ENCODE measurements around the gene ZZZ3. TPM values are rescaled to one million over a fixed set of nuclear protein-coding genes. Genes with fewer than 3 reads are reported as not detected.

ZZZ3 gene
- total and polyA plus RNA-seq, 2 of the 8 experiments (the other 6 are each of a cell fraction or from before 2014, with no cell fraction given) = 12.8 to 54.6 TPM

GRCh38 chr1:77673030-77673429 lies 9.4 kb downstream of the ZZZ3 start:
- Histone ChIP-seq H4K91ac (replicated peaks; ENCODE audit: insufficient read length, low read length) (no peak overlapping the region), H4K20me1 (replicated peaks in 1 of 2; ENCODE audit: control insufficient read depth in 1 of 2, insufficient read depth in 2 of 2, low read length in 2 of 2) (peaks cover 4 to 7% of the 10 kb centered on the region in 2 experiments), H4K5ac (ENCODE audit: insufficient read length, low read depth, low read length) (no peak overlapping the region), H2BK15ac (ENCODE audit: low read length) (no peak overlapping the region), H2AK5ac (ENCODE audit: low read depth, low read length) (no peak overlapping the region), H3K4me2 (ENCODE audit: insufficient read depth in 1 of 2, low read depth in 2 of 2, low read length in 2 of 2) (no peak overlapping the region), H3K27ac (ENCODE audit: low read depth, low read length) (no peak overlapping the region), H3K4me1 (replicated peaks in 1 of 4; ENCODE audit: control insufficient read depth in 3 of 4, insufficient read depth in 4 of 4, low read length in 3 of 4) (peaks cover 0 to 4% (median under 1%) of the 10 kb centered on the region in 4 experiments; a peak in 2 of 7 replicates), H4K8ac (ENCODE audit: extremely low read depth, insufficient read depth, low read length) (no peak overlapping the region), H3K14ac (ENCODE audit: insufficient read length) (no peak overlapping the region), H3K56ac (replicated peaks; ENCODE audit: insufficient read length, low read depth, low read length) (no peak overlapping the region), H3K9me3 (ENCODE audit: insufficient read depth in 2 of 2, low read depth in 1 of 2, low read length in 1 of 2) (no peaks in the 10 kb centered on the region), H3K4ac (replicated peaks; ENCODE audit: insufficient read length, low read depth, low read length) (no peak overlapping the region), H2BK5ac (ENCODE audit: low read depth, low read length) (no peak overlapping the region), H3K18ac (ENCODE audit: extremely low read depth, low read length) (no peak overlapping the region), H2AFZ (ENCODE audit: low read length) (no peak overlapping the region), H3K79me2 (ENCODE audit: control insufficient read depth in 1 of 2, insufficient read depth in 2 of 2, low read length in 2 of 2) (peaks cover 7 to 100% of the 10 kb centered on the region in 2 experiments), H2BK20ac (ENCODE audit: low read length) (no peak overlapping the region), H2BK12ac (ENCODE audit: low read depth, low read length) (no peak overlapping the region), H3K9ac (replicated peaks in 1 of 4; ENCODE audit: extremely low read depth in 1 of 4, low read depth in 3 of 4, low read length in 3 of 4) (no peak overlapping the region), H3K79me1 (ENCODE audit: low read depth, low read length) (no peaks in the 10 kb centered on the region; the same call in none of the 2 replicates), H3K23ac (ENCODE audit: insufficient read length) (no peak overlapping the region), H2BK120ac (replicated peaks; ENCODE audit: low read depth, low read length) (no peak overlapping the region), H3K27me3 (replicated peaks in 1 of 4; ENCODE audit: control insufficient read depth in 3 of 4, extremely low read depth in 1 of 4, insufficient read depth in 3 of 4, low read length in 3 of 4) (no peaks in the 10 kb centered on the region), H3K4me3 (ENCODE audit: extremely low read depth in 1 of 4, insufficient read depth in 2 of 4, low read depth in 3 of 4, low read length in 4 of 4) (no peak overlapping the region), H3K23me2 (ENCODE audit: low read depth, low read length) (no peaks in the 10 kb centered on the region), H3K36me3 (ENCODE audit: control insufficient read depth in 2 of 4, insufficient read depth in 4 of 4, low read length in 3 of 4) (no peaks in the 10 kb centered on the region; a peak in 1 of 8 replicates)
- POLR2A ChIA-PET (ENCODE audit: partially characterized antibody) = interaction anchor here (1.1 to 8.5 kb wide), 2 partner anchors 8 to 9 kb away, joined by 3 to 57 read pairs; partner anchors contain the start of gene ZZZ3
- WGBS, 2 experiments (ENCODE audit: extremely low coverage in 1 of 2, insufficient coverage in 1 of 2, insufficient read length in 1 of 2, insufficient replicate concordance in 2 of 2, low coverage in 1 of 2, low lambda C conversion rate in 2 of 2, missing lambda C conversion rate in 1 of 2) = 79% methylated on average over 6 of the region's 6 CpGs; no CpG with 5 or more reads in 1 of the 2 experiments
- FAIRE-seq (no peak), DNase-seq (ENCODE audit: low read depth in 1 of 2, low spot score in 2 of 2) (no peak)
- CTCF ChIA-PET (ENCODE audit: partially characterized antibody) = interaction anchor here (0.6 to 0.9 kb wide), 2 partner anchors 10 to 13 kb away, joined by 3 to 4 read pairs; no protein-coding TSS in a partner anchor
- TF ChIP-seq, protein P1, sequence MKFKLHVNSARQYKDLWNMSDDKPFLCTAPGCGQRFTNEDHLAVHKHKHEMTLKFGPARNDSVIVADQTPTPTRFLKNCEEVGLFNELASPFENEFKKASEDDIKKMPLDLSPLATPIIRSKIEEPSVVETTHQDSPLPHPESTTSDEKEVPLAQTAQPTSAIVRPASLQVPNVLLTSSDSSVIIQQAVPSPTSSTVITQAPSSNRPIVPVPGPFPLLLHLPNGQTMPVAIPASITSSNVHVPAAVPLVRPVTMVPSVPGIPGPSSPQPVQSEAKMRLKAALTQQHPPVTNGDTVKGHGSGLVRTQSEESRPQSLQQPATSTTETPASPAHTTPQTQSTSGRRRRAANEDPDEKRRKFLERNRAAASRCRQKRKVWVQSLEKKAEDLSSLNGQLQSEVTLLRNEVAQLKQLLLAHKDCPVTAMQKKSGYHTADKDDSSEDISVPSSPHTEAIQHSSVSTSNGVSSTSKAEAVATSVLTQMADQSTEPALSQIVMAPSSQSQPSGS (IDR thresholded peaks at IDR 0.05; ENCODE audit: low read length) = no peak
- TF ChIP-seq KDM4A (IDR thresholded peaks at IDR 0.05; ENCODE audit: low read depth, low read length, severe bottlenecking) = no peak
- TF ChIP-seq RAD21 (IDR thresholded peaks at IDR 0.05 in 1 of 2, conservative IDR thresholded peaks at IDR 0.05 in 1 of 2; ENCODE audit: low read depth in 2 of 2, low read length in 2 of 2) = no peak
- no peak for TF ChIP-seq SP2 (IDR thresholded peaks at IDR 0.05; ENCODE audit: low read length)
- TF ChIP-seq SUZ12 (IDR thresholded peaks at IDR 0.05; ENCODE audit: low read length) = no peak
- no peak for TF ChIP-seq TAF7 (optimal IDR thresholded peaks at IDR 0.05; ENCODE audit: borderline replicate concordance, low read depth, low read length)
- no peak for TF ChIP-seq TEAD4 (IDR thresholded peaks at IDR 0.05; ENCODE audit: low read depth, low read length)
- TF ChIP-seq YY1 (IDR thresholded peaks at IDR 0.05; ENCODE audit: low read depth, low read length) = no peak
- TF ChIP-seq CBX5 (IDR thresholded peaks at IDR 0.05; ENCODE audit: low read depth, low read length) = no peak
- TF ChIP-seq GABPA (IDR thresholded peaks at IDR 0.05; ENCODE audit: borderline replicate concordance, insufficient read depth, low read length) = no peak
- TF ChIP-seq RXRA (IDR thresholded peaks at IDR 0.05; ENCODE audit: insufficient read depth, low read depth, low read length) = no peak

All from H1 (cell line).